ENCODE measurements around the gene TAPBP.
"Not testable (repeated sequence)": the region's sequence is repeated elsewhere in the genome, so short reads cannot be mapped to it uniquely, and the experiment has no call there.

The TAPBP gene

DNA sequence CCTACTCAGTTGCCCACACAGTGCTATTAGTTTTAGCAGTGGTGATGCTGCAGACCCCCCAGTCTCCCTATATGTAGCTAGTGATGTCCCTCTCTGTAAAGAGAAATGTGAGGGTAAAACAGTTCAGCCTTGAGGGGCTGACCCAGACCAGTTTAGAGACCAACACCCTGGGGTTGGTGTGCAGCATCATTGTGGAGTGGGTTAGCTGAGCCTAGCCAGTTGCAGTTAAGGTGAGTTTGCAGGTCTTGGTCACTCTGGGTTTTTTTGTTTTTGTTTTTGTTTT, 37.4 kb downstream of the TAPBP start:
- no peak for DNase-seq (ENCODE audit: low spot score)

DNA sequence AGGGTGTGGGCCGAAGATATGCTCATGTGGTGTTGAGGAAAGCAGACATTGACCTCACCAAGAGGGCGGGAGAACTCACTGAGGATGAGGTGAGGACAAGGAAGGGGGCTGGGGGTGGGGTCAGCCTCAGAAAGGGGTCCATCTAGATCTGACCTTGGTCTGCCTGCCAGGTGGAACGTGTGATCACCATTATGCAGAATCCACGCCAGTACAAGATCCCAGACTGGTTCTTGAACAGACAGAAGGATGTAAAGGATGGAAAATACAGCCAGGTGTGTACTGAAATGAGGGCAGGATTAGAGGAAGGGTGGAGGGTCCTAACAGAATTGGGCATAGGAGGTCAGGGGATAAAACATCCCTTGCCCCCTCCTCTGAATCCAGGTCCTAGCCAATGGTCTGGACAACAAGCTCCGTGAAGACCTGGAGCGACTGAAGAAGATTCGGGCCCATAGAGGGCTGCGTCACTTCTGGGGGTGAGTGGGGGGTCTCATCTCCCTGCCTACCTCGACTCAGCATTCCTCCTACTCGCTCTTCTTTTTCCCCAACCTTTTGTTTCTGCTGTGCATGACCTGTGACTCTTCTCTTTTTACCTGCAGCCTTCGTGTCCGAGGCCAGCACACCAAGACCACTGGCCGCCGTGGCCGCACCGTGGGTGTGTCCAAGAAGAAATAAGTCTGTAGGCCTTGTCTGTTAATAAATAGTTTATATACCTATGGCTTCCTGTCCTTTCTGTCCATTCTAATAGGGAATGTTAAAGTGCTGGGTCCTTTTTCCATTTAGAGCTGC, 37.9 kb downstream of the TAPBP start:
- DNase-seq (ENCODE audit: low spot score) = not testable (repeated sequence)

DNA sequence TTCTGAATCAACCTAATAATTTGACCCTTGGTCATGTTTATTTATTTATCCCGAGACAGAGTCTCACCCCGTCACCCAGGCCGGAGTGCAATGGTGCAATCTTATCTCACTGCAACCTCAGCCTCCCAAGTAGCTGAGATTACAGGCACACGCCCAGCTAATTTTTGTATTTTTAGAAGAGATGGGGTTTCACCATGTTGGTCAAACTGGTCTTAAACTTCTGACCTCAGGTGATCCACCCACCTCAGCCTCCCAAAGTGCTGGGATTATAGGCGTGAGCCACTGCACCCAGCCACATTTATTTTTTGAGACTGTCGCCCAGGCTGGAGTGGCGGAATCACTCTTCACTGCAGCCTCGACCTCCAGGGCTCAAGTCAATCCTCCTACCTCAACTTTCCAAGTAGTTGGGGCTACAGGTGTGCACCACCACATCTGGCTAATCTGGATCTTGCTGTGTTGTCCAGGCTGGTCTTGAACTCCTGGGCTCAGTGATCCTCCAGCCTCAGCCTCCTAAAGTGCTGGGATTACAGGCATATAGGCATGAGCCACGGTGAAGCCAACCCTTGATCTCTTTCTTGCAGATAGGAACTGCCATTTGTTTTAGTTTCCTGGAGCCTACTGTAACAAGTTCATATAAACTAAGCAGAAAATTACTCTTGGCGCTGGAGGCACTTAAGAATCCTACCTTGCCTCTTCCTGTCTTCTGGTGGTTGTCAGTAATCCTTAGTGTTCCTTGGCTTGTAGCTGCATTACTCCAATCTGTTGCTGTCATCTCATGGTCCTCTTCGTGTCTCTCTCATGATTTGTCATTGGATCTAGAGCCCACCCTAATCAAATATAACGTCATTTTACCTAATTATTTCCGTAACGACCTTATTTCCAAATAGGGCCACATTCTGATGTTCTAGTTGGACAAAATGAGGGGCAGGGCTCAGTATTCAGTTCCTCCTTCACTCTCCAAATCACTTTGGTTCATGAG, 39.7 kb downstream of the TAPBP start:
- no peak for DNase-seq (ENCODE audit: low spot score)

DNA sequence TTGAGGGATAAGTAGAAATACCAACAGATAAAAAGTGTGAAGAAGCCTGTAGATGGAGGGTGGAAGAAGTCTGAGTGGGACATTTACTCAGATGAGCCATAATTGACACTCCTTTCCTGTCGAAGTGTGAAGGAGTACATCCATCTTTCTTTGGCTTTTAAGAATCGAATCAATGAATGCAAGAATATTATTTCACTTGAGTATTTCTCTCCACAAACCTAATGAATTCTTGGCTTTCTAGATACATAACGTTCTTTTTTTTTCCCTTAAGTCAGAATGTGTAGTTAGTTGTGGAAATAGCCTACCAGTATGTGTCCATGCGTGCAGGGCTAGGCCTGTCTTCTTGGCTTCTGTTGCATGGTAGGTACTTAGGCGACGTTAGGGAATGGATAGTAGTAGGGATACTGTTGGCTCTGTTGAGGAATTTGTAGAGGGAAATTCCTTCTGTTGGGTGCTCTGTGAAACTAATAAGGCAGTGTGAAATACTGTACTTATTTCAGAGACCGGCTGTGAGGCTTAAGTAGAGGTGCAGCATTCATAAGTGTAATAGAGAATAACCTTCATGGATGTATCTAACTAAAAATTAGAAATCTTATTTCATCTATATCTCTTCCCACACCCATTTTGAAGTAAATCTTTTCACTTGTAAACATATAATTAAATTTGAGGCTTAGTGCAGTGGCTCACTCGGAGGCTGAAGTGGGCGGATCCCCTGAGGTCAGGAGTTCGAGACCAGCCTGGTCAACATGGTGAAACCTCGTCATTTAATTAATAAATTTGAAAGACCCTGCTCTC, 40.6 kb downstream of the TAPBP start:
- DNase-seq (ENCODE audit: low spot score) = no peak

DNA sequence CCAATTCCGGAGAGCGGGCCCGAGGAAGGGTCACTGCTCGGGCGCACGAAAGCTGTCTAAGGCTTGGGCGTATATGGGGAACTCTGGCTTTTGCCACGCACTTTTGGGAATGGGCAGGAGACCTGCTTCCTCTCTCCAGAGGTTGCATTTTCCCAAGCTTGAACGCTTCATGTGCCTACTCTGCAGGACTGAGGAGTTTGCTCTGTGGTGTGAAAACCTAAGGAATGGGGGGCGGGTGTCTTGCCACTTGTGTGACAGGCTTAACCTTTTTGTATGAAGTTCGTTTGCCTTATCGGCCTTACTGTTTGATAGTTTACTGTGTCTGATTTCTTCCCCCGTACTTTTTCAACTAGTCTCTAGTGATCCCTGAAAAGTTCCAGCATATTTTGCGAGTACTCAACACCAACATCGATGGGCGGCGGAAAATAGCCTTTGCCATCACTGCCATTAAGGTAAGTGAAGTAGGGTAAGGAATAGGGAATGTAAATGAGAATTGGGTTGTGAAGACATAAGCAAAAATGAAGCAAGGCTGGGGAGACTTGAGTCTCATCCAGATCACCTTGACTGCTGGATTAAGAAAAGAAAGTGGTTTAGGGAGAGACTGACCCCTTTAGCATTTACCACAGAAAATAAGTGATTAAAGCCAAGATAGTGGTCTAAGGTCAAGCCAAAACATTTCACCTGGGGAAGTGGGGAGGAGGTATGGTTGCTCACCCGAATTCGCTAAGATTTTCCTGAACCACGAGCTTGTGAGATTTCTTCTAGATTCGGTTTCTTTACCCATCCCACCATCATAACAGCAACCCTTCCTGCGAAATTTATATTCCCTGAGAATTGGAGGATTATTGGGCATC, 41.4 kb downstream of the TAPBP start:
- DNase-seq (ENCODE audit: low spot score) = peak; percentile 10

DNA sequence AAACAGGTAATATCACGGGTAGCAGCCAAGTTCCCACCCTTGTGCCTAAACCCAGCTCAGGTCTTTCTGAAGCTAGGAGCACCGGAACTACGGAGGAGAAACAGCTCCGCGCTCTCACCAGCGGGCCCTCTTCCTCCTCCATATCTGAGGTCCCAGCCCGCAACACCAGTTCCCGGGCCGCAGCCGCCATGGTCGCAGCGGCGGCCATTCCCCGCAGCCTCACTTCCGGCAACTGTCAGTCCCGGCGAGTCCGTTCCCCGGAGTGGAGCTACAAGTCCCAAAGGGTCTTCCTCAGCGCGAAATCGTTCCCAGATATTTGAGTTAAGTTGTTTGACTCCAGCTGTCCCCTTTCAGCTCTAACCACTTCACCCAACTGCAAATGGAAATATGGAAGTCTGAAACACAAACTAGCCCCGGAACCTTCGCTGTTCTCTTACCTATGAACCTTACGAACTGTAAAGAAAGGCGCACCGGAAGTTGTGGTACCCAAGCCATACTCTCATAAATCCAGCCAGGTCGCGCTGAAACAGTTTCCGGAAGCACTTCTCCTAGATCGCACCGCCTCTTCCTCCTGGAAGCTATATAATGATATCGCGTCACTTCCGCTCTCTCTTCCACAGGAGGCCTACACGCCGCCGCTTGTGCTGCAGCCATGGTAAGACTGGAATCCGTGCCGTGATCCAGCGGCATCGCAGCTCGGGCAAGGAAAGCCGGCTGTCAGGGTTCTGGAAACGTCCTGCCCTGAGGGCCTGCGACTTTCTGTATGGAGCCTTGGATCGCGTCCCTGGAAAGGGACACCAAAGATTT, 42.2 kb downstream of the TAPBP start, which contains the start of the genes RPS18 and VPS52:
Gene RPS18, plus strand, starts transcription at position 608 of the 807 bp plus-strand sequence. Its CDS starts 45 bp downstream, at position 653.
Gene VPS52, minus strand, starts transcription at position 409 of the 807 bp plus-strand sequence. Its CDS starts 201 bp downstream, at position 208.
- peak; percentile 98 for DNase-seq (ENCODE audit: low spot score)

DNA sequence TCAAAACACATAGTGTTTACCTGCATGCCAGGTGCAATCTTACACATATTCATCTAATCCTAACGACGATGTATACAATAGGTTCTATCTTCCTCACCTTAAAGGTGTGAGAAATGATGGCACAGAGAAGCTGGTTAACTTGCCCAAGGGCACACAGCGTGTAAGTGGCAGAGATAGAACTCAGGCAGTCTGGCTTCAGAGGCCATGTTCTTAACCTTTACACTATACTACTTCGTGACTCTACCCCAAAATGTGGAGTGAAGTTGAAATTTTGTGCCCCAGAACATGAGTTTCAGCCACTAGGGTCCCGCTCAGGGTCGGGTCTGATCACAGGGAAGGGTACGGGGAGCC, 42.8 kb downstream of the TAPBP start:
- no peak for DNase-seq (ENCODE audit: low spot score)

DNA sequence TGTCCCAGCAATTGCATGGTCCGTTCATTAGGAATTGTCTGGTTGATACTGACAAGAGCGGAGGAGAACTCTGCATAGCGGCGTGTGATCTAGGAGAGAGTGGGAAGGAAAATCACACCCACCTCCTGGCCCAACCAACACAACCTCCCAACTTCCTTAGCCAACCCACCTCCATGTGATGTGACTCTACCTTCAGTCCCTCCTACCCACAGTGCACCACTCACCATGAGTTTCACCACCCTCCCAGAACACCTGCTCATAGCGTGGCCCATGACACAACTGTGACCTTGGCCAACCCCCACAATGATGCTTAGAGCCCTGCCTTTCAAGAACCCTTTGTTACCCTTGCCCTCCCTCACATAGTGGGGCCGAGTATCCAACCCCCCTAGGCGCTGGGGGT, 49.9 kb downstream of the TAPBP start:
- DNase-seq (ENCODE audit: low spot score) = no peak

DNA sequence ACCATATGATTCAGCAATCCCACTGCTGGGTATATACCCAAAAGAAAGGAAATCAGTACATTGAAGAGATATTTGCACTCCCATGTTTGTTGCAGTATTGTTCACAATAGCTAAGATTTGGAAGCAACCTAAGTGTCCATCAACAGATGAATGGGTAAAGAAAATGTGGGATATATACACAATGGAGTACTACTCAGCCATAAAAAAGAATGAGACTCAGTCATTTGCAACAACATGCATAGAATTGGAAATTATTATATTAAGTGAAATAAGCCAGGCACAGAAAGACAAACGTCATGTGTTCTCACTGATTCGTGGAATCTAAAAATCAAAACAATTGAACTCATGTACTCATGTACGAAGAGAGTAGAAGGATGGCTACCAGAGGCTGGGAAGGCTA, 51.4 kb downstream of the TAPBP start:
- not testable (repeated sequence) for DNase-seq (ENCODE audit: low spot score)

DNA sequence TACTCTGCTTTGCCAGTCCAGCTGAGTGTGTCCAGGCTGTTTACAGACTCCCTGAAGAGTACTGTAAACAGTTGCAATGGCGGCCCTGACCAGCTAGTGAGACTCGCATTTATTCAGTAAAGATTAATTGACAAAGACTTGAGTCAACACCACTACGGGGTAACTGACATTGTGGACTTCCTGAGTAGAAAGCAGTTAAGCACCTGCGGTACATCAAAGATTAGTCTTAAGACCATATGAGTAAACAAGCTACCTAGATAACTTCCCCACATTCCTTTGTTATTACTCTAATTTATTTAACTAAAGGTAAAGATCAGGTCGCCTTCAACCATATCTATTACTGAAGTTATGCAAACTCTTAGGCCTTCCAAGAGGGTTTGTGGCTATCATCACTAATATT, 54.8 kb downstream of the TAPBP start:
- no peak for DNase-seq (ENCODE audit: low spot score)

DNA sequence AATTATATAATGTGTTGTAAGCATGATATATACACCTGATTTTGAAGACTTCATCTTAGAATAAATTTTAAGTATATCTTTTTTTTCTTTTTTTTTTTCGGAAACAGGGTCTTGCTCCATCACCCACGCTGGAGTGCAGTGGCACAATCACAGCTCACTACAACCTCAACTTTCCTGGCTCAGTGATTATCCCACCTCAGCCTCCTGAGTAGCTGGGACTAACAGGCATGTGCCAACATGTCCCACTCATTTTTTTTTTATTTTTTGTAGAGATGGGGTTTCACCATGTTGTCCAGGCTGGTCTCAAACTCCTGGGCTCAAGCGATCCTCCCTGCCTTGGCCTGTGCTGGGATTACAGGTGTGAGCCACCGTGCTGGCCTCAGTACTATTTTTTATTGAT, 59.3 kb downstream of the TAPBP start:
- no peak for DNase-seq (ENCODE audit: low spot score)

DNA sequence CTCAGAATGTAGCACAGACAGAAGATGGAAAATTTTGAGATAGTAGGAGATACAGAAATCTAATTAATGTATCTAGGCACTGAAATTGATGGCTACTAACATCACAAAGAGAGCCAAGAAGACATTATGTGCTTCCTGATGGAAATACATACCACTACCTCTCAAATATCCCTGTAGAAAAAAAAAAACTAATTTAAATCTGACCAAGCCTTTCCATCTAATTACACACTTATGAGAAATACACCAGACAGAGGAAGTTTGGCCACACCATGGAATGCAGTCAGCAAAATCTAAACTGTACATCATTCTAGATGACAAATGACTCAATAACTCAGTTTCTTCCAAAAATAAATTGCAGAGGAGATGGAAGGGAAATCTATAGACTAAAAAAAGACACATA, 61.1 kb downstream of the TAPBP start:
- DNase-seq (ENCODE audit: low spot score) = no peak

DNA sequence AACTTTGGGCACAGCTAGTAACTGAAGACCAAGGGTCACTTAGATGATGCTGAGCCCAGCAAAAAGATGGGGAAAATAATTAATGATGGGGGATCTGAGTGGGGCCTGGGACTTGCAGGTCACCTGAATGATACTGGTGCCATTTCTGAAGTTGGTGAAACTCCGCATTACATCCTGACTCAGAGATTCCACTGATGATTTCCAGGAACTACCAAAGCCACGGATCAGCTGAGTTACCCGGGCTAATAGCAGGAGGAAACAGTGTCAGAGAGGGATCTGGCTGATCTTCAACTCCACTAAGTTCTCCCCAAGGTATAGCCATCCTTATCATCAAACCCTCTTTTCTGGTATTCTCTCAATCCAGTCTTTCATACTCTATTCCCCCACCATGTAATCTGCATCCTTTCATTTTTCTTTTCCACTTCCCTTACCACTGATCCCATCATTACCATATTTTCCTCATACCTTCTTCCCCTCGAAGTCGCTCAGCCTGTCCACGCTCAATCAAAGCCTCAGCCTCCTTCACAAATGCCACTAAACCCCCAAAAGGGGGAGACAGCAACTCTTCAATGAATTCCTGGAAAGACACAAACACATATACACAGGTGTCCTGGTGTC, 62.4 kb downstream of the TAPBP start:
- DNase-seq (ENCODE audit: low spot score) = no peak

DNA sequence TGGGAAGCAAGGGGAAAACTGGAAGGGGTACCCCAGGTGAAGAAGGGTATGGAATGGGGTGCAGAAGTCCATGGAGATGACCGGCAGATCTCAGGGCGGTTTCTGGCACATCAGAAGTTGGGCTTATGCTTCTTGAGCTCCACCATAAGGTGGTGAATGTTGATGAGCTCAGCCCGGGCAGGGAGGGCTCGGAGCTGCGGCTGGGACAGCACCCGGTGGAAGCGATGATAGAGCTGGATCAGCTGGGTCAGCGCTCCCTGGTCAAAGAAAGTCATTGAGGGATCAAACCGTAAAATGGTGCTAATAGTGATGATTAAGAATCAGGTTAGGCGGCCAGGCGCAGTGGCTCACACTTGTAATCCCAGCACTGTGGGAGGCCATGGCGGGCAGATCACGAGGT, 63.1 kb downstream of the TAPBP start:
- DNase-seq (ENCODE audit: low spot score) = no peak

DNA sequence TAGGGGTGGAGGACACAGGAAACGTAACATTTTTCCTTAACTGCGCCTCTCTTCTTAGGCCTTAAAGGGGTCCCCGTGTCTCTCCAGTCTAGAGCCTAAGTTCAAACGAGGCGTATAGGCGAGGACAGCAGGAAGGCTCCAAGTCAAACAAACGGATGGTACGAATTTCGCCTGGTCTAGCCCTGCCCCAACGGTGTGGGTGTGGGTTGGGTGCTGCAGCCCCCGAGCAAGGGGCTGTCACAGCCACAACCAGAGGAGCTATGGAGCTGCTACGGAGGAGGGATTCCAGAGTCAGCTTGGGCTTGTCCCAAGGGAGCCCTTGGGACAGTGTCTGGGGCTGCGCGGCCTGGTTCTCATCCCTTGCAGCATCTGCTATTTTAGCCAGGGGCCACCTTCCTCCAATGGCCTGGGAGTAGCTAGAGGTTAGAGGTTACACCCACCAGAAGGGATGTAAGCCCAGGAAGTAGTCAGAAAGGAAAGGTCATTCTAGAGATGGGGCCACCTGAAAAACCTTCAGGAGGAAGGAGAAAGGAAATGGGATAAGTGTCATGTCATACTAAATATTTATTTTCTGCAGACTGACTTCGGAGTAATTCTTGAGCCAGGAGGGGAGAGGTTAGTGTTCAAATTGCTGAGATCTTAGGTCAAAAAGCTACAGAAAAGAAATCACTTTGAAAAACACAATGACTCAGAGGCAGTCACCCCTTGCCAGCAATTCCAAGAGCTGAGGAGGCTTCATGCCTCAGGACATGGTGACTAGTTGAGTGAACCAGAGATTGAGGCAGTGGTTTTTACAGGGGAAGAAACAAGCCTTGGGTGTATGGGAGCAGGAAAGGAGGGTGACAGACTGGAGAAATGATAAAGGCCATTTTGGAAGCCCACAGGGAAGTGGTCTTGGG, 63.9 kb downstream of the TAPBP start:
- DNase-seq (ENCODE audit: low spot score) = no peak
